HUDEP-2 (cell line): ENCODE data around the gene DPYSL5.
"Not testable (repeated sequence)": the region's sequence is repeated elsewhere in the genome, so short reads cannot be mapped to it uniquely, and the experiment has no call there.

Experiments used
- DNase-seq, 76 experiments: peaks; one replicate each; lab custom pipeline; 2025; ENCODE audit not compliant: unreplicated experiment in 76 of 76; lab: John Stamatoyannopoulos, UW

DPYSL5 gene

DNA sequence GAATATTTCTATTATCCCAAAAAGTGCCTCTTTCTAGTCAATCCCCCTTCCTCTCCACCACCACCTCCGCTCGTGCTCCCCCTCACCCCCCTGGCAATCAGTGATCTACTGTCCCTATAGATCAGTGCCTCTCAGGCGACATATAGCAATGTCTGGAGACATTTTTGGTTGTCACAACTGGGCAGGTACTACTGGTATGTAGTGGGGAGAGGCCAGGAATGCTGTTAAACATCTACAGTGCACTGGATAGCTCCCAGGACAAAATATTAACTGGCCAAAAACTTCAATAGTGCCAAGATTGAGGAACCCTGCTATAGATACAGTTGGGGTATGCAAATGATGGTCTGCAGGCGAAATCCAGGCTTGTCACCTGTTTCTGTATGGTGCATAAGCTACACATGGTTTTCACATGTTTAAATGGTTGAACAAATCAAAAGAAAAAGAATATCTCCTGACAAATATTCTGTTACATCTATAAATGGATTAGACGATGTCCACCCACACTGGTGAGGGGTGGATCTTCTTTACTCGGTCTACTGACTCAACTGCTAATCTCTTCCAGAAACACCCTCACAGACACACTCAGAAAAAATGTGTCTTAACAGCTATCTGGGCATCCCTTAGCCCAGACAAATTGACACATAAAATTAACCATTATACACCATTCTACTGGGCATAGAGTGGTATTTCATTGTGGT is 25.5 kb downstream of the DPYSL5 start:
- DNase-seq = peak in 7 of 76 experiments; percentile 5 to 32 (median 16)

DNA sequence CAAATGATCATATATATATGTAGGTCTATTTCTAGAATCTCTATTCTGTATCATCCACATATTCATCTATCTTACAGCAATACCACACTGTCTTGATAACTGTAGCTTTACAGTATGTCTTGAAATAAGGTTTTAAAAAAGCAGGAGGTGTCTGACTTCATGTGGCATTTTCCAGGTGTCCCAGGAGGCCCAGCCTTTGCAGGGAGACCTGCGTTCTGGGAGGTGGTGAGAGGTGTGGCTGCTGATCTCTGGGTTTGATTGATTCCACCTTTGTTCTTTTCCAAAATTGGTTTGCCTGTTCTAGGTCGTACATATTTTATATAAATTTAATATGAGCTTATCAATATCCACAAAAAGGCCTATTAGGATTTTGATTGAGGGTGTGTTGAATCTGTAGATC is 26.6 kb downstream of the DPYSL5 start:
- no peak for DNase-seq

DNA sequence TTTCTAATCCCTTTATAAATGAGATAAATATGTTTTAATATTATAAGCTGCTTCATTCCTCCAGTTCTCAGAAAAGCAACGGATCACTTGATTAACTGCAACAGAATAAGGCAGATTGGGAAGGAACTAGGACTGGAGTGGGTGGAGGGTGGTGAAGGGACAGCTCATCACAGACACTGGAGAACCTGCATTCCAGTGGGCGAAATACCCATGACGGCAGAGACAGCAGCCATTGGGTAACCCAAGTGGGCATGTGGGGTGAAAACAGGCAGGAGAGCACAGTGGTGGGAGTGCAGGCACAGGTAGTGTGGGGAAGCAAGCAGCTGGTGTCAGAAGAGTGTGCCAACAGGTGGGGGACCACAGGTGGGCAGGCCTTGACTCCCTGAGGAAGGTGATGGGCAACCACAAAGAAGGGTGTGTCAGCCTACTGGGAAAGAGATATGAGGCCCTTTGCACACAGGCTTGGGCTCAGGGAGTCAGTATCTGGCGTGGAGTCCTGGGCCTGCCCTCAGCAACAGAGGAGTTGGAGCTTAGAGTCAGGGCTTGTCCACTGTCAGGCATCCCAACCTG is 27.2 kb downstream of the DPYSL5 start:
- DNase-seq = no peak

DNA sequence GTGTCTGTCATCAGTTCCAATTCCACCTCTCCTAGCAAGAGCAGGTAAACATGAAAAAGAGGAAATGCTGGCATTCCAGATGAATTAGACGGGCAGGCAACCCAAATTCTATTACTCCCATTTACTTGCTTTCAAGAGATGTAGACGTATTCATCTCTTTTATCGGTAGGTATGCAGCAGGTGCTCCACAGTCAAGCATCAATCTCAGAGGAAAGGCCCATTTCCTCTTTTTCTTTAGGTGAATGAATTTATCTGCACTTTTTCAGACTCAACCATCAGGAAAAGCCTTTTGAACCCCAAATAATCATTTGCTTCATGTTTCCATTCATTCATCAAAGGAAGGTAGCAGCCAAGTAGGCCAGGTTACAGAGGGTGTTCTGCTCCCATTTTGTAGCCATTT is 27.9 kb downstream of the DPYSL5 start:
- no peak for DNase-seq

DNA sequence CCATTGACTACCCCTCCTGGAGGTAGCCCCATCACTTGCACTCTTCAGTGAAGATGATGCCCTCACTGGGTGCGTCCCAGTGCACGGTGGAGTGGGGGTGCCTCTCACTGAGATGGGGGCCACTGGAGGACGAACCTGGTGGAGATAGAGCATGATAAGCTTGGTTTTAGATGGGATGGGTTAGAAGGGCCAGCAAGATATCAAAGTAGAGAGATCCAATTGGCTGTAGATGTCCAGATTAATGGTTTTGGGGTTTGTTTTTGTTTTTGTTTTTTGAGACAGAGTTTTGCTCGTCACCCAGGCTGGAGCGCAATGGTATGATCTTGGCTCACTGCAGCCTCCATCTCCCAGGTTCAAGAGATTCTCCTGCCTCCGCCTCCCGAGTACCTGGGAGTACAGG is 28.3 kb downstream of the DPYSL5 start:
- no peak for DNase-seq

GRCh38 chr2:26877276-26877675 is 29.3 kb downstream of the DPYSL5 start:
- DNase-seq = no peak

GRCh38 chr2:26880161-26880560 is 32.2 kb downstream of the DPYSL5 start:
- no peak for DNase-seq

GRCh38 chr2:26880910-26881435 is 33.0 kb downstream of the DPYSL5 start:
- no peak for DNase-seq

DNA sequence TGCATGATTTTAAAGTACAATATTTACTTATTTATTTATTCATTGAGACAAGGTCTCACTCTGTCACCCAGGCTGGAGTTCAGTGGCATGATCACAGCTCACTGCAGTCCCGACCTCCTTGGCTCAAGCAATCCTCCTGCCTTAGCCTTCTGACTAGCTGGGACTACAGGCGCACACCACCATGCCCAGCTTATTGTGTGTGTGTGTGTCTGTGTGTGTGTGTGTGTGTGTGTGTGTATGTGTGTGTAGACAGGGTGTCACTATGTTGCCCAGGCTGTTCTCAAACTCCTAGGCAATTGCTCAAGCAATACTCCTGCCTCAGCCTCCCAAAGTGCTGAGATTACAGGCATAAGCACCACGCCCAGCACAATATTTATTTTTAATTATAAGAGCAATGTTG is 34.3 kb downstream of the DPYSL5 start:
- not testable (repeated sequence) for DNase-seq

DNA sequence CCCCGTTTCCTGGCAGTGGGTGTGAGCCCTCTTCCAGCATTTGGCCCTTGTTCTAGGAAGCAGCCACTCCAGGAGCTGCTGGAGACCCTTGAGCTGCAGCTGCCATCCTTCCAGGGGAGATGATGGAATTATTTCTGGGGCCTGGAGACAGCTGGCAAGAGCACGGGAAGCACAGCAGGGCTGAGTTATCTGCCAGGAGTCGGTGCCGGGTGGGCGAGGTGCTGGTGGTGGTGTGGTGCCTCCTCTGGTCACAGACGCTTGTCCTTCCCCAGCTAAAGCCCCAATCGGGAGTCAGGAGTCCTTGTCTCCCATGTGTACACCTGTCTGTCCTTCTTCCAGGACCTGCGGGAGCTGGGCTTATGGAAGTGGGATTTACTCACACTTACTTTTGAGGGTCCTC is 36.0 kb downstream of the DPYSL5 start:
- no peak for DNase-seq

DNA sequence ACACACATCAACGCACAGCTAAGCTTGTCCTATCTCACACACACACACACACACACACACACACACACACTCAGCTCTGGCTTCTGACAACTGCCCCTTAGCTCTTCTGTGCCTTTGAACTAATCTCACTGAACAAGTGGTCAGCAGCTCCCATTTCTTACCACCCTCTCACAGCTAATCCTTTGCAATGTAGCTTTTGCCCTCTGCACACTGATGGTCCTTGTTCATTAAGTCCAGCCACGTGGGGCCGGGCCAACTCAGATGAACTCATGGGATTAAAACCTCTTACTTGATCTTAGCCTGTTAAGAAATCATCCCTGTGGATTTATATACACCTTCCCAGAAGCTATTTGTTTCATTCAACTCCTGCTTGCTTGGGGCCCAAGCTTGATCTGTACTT is 36.6 kb downstream of the DPYSL5 start:
- DNase-seq = no peak

DNA sequence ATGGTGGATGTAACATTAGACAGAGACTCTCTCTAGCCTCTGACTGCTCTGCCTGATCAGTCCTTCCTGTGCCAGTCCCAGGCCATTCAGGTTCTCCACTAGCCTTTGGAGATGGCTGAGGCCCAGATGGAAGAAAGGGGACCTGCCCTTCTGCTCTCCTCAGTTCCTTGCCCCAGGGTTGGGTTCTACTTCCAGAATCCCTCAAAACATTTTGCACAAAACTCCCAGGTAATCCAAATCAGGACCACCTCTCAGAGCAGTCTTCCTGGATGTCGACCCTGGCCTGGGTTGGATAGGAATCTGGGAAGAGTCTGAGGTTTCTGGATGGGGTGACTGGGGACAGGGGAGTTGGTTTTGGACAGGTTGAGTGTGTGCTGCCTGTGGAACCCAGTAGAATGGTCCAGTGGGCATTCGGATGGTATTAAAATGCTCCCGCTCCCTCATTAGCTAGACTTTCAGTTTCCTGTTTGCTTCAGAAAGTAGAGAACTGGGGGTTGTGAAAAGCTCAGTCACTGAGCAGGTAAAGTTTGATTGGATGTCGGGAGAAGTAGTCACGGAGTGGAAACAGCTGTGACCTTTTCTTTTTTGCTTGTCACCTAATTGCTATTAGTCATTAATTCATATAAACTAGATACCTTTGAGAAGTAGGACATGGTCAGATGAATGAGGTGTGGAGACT is 37.9 kb downstream of the DPYSL5 start:
- no peak for DNase-seq

GRCh38 chr2:26886736-26887135 is 38.8 kb downstream of the DPYSL5 start:
- DNase-seq = no peak

DNA sequence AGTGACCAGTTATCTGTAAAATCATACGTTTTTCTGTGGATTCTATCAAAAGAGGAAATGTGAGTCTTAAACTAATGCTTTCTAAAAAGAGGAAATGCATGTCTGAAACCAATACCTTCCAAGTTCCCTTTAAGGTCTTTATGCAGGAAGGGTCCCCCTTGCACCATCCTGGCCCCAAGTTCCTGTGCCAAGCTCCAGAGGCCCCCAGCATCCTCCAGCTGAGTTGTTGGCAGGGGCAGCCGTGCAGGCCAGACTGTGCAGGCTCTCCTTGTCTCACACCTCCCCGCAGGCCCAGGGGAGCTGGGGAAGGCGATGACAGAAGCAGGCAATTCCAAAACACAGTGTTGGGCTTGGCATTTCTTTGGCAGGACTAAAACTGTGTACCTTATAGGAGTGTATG is 39.2 kb downstream of the DPYSL5 start:
- DNase-seq = no peak

- DNase-seq = no peak
These were observed 41.9 kb downstream of the DPYSL5 start for GRCh38 chr2:26889796-26890195.

GRCh38 chr2:26890341-26891000 is 42.5 kb downstream of the DPYSL5 start:
- DNase-seq = no peak

DNA sequence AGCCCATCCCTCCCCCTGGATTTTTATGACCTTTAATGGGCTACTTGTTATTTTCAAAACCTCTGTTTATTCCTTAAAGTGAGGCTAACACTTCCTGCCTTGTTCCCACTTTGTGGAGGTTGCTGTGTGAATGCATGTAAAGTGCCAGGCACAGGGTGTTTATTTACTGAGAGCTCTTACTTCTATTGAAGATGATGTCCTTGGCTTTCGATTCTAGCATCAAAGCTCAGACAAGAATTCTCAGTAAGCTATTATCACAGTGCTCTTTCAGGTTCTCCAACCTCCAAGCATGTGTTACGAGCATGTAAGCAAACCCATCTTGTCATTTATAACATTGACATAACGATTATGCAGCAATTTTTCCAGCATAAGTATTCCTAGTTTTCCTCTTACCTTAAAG is 44.2 kb downstream of the DPYSL5 start:
- no peak for DNase-seq

DNA sequence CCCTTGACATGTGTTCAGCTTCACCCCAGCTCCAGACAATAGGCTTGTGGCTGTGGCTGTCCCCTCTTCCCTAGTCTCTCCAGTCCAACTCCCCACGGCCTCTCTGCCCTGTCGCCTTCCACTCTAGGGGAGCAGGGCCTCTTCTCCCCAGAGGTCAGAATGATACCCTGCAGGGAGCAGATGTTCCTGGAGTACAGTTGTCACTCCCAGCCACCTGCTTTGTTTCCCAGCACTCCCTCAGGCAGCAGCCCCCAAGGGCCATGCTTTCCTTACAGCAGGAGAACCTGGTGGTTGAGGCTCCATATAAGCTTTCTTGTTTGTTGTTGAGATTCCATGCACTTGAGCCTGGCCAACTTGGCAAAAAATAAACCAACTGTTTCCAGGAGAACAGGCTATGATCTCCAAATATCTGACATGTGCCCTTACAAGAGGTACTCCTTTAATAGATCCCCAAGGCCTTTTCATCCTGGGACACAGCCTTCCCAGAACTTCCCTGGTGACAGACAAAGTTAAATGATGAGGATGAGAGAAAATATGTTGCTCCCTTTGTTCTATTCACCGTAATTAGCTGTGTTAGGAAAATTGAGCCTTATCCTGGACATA is 45.1 kb downstream of the DPYSL5 start:
- DNase-seq = no peak

DNA sequence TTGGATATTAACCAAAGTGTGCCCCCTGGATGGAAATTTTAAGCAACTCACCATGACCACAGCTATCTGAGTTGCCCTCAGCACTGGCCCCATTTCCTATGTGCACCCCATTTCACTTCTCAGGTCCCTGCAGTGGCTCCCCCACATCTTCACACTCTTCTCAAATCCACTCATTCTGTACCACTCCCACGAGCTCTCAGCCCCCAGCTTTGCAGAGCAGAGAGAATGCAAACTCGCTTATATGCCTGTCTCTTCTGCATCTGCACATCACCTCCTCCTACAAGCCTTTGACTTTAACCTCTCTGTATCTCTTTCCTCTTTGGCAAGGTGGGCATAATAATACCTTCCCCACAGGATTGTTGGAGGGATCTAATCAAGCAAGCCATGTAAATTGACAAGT is 46.2 kb downstream of the DPYSL5 start:
- no peak for DNase-seq

- DNase-seq = no peak
These were observed 50.0 kb downstream of the DPYSL5 start for GRCh38 chr2:26897807-26898479.
